Stimulated activated CD4-positive, alpha-beta T cell treated with anti-CD3 and anti-CD28 coated beads, Interleukin-1b, Interleukin-23, amount 100 ng/mL, for 24 hours (primary cell): ENCODE measurements around the gene HDAC9.

ENCODE experiments used
- DNase-seq, 4 experiments: peaks; one replicate each; pipeline ENCODE4 v3.0.0-alpha.2; 2020; ENCODE audit warnings: low read depth in 4 of 4, low spot score in 1 of 4

Gene HDAC9

DNA sequence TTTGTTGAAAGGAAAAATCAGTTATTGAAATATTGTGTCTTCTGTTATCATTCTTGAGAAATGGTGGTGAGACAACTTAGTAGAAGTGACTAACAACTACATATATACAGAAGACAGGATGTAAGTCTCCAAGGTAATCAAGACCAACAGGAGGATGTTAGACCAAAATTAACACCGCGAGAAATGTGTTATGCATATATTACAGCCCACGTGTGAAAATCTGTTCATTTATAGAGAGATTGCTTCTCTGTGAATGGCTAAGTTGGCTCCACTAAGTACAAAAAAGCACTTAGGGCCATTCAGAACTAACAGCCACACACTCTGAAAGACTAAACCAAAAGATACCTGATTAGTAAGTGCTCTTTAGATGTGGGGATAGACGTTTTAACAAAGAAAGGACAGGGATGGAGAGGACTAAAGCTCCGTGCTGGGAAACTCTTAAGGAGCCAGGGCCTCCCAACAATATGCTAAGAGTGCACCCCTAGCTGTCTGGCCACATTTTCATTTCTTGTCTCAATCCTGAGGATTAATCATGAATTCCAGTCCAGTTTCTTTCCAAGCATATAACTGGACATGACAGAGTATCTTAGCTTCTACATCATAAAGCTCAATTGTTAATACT is 26.5 kb downstream of the HDAC9 start:
- DNase-seq: no peak

DNA sequence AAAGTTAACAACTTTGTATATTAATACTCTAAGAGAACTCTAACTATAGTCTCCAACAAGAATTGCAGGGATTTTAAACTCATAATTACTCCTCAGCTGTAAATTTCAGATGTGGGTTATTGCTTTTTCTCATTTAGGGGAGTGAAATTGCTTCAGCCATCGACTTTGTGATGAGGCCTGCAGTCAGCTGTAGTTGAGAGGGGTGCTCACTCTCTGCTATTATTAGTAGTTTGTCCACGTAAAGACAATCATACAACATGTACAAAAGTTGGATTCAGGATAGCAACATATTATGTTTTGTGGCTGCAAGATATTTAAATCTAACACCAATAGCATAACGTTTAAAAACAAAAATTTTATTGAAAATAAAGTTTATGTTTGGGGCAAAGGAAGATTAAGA is 28.7 kb downstream of the HDAC9 start:
- no peak for DNase-seq

DNA sequence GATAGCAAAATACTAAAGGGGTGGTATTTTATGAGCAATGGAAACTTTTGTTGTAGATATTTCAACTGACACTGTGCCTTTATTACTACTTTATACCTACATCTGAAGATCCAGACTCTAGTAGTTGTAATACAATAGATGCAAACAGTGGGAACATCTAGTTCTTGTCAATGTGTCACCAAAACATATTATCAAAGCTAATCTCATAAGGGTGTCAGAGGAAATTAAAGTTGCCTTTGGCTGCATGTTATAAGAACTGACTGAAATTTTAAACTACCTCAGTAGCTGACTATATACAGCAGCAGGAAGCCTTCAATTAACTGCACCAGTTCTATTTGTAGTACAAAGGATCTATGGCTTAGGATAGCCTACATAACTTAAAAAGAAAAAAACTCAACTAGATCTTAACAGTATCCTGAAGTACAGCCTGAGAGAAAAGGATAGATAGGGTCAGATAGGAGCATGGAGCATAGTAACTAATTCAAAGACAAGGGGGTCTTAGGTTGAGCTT is 30.9 kb downstream of the HDAC9 start:
- DNase-seq: no peak

DNA sequence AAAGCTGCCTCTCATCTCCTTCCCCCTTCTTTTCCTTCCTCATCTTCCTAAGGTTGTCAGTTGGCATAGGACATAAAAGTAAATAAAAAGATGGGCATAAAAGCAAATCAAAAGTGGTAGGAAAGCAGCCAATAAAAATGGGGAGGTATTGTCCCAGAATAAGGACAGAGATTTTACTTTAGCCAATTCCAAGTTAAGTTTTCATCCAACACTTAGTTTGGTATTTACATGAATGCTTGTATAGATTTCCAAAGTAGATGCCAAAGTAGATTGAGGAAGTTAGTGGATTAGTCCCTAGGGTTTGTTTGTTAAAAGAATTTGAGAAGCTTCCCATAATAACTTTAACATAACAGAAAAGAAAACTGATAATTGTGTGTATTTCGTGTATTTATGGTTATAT is 33.7 kb downstream of the HDAC9 start:
- DNase-seq: no peak

DNA sequence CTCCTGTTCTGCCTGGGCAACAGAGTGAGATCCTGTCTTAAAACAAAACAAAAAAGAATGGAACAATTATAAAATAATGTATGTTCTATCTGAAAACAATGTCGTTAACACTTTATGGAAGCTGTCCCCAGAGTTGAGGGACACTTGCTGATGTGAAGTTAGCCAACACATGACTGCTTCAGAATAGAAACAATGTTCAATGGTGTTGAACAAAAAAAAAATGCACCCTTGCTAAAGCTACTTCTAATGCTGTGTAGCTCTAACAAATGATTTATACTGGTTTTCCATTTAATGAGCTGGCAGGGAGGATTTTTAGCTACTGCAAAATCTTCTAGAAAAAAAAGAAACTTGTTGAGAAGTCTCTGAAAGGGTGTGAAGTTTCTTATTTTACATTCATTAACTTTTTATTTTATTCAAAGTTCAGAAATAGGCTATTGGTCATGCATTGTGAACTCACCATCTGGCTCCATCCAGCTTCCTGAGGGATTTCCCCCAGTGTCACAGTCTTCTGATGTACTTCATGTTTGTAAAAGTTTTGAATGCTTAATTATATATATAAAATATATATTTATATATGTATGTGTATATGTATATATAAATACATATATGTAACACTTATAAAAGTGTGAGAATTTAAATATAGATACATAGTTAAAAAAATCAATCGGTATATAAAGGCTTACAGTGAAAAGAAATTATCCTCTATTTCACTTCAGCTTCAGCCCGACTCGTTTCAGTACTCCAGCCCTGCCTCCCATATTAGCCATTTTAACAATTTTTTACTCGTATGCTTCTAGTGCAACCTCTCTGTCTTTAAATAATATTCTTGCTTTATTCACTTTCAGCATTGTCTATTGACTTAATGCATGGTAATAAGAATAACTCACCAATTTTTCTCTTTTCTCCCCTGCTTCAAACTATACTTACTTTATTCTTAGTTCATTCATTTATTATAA is 35.0 kb downstream of the HDAC9 start:
- no peak for DNase-seq

DNA sequence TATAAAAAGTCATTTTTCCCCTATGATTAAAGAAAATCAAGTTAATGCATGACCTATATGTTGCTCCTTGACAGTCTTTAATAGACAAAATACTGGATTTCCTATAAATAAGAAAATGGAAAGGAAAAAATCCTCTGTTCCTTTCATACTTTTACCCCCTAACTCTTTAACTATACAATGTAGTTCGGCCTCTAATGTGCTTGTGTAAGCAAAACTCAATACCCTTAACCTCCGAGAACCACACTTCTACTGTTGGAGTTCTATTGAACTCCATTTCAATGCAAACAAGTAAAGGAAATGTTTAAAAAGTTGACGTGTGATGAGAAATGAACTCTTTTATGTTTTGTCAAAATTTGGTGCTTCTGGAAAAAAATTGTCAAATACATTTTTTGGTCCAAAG is 36.0 kb downstream of the HDAC9 start:
- DNase-seq: no peak

DNA sequence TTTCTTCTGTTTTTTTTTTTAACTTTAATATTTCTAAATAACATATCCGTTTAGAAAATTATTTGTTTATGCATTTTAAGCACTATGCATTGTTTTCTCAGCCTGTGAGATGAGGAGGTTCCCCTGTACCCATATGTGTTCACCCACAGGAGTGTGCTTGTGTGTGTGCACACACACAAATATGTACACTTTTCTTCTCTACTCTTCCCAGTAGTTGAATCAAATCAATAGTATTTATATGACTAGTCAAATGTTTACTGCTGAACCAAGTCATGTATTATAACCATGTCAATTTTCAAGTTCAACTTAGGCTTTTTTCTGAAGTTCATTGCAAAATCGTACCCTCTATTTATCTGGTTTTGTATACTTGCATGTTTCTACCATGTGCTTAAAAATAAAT is 37.3 kb downstream of the HDAC9 start:
- no peak for DNase-seq

DNA sequence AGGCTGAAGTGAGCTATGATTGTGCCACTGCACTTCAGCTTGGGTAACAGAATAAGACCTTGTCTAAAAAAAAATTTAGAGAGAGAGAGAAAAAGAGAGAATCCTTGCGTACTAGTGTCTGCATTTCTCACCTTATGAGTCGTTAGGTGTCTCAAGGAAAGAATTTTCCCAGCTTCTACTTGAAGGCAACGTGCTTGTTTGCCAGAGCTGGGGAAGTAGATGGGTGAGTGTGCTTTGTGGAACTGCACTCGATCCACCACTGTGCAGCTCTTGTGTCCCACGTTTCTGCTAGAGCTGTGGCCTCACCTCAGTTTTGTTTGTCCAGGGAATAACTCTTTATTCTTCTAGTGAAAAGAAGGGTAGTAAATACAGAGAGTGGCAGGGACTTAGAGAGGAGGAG is 38.9 kb downstream of the HDAC9 start:
- DNase-seq: no peak

DNA sequence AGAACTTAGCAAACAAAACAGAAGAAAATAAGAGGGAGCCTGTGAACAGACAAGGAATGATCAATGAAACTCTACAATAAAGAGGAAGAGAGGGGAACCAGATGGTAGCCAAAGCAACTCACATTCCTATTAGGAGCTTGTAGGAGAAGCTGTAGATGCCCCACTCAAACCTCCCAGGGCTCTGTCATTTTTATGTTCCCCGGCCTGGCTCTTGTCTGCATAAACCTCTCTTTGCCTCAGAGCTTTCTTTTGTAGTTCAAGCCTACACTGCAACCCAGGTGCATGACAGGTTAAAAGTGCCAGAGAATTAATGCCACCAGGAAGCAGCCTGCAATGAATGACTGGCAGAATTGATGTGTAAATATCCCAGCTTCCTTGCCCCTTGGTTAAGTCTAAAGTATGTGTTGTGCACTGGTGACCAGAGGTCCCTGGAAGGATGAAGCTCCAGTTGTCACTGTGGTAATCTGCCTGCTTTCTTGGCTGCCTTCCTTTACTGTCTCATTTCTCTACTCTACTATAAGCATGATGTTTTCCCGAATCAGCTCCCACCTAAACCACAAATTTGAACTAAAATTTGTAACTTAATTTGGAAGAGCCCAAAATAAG is 40.4 kb downstream of the HDAC9 start:
- no peak for DNase-seq

DNA sequence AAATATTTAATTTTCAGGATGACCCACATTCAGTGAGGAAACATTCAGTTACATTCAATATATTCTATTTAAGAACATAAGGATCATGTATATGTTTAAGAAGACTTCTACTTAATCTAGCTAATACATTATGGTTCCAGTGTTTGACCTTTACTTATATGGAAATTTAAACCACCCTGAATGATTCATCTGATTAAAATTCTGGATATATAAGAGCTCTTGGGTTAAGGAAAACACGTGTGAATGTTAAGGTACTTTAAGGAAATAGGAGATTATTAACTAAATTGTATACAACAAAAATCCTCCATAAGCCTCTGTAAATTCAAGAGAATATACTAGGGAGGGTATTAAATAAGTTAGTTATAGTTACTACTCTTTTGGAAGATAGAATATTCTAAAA is 40.9 kb downstream of the HDAC9 start:
- no peak for DNase-seq

DNA sequence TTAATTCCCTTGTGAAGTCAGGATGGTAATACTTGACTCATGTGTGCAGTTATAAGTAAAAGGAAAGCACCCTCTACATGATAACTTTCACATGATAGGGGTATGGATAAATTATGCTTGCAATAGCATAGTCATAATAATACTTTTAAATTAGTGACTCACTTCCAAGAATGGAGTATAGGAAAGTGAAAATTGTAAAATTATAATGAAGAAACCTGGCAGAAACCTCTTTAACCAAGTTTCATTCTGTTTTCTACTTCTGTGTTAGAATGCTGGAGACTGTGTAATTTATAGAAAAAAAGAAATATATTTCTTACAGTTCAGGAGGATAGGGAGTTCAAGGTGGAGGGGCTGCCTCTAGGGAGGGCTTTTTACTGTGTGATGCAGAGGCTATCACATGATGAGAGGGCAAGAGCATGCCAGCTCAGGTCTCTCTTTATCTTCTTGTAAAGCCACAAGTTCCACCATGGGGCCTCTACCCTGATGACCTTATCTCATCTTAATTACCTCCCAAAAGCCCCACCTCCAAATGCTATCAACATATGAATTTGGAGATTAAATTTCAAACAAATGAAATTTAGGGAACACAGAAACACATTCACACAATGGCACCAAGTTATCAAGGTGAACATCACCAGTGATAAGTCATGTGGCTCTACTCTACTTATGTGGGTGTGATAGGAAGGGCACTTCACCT is 43.2 kb downstream of the HDAC9 start:
- no peak for DNase-seq

DNA sequence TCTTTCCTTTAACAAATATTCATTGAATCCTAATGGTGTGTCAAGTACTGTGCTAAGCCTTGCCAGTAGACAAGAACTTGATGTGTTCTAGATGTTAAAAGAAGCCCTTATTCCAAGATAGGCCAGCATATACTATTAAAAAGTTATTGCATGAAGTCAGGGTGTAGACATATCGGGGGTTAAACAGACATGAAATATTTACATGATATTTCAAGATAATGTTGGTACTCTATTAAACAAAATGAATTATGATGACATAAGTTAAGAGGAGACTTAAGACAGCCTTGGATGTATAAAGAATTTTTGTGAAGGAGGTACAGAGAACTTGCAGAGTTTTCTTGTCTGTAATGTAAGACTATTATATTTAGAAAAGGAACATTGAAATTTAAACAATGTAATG is 44.8 kb downstream of the HDAC9 start:
- DNase-seq: no peak

DNA sequence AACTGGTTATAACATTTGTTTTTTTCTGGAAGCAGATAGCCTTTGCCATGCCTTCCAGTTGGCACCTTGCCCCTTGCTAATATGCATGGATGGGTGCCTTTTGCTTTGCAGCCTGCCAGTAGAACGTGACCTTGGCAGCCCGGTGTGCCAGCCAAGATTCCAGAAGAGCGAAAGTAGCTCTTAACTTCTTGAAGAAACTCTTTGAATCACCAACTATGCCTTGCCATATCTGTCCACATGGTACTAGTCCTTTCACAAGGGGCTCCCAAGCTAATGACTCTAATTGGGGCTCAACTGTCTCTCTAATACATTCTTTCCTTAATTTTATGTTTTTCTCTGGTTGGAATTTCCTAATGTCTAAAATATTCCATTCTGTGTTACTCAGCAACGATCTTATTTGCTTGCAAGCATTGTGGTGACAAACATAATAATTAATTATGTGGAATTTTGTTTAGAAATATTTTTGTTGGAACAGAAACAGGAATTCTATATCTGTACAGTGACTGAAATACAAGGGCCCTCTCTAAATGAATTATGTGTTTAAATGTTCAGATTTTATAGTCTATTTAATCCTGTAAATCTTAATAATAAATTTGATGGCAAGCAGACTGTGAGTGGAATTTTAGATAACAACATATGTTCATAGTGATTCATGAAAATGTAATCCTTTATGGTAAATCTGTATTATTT is 45.8 kb downstream of the HDAC9 start:
- DNase-seq: no peak

DNA sequence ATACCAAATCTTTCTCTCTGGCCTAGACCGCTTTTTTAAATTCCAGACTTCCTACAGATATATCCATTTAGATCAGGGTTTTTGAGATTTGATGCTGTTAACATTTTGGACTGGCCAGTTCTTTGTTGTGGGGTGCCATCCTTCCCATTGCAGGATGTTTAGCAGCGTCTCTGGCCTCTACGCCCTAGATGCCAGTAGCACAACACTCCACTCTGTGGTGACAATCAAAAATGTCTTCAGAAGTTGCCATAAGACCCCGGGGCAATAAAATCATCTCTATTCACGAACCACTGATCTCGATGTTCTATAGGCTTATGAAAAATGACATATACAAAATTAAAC is 46.3 kb downstream of the HDAC9 start:
- no peak for DNase-seq

DNA sequence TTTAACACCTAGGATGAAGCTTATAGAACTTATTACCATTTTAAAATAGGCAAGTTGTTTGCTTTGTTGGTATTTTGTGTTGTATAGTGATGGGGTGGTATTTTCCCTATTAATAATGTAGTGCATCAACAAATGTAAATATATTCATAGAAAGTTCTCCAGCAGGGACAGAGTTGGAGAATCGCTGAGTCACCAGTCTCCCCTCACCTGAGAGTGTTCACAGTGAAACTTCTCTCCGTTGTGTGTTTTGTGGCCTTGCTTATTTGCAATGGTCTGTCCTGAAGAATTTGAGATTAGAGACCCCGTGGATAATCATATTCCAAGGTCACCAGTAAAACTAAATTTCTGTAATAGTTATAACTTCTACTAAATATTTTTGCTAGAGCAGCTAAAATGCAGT is 51.0 kb downstream of the HDAC9 start:
- DNase-seq: no peak

DNA sequence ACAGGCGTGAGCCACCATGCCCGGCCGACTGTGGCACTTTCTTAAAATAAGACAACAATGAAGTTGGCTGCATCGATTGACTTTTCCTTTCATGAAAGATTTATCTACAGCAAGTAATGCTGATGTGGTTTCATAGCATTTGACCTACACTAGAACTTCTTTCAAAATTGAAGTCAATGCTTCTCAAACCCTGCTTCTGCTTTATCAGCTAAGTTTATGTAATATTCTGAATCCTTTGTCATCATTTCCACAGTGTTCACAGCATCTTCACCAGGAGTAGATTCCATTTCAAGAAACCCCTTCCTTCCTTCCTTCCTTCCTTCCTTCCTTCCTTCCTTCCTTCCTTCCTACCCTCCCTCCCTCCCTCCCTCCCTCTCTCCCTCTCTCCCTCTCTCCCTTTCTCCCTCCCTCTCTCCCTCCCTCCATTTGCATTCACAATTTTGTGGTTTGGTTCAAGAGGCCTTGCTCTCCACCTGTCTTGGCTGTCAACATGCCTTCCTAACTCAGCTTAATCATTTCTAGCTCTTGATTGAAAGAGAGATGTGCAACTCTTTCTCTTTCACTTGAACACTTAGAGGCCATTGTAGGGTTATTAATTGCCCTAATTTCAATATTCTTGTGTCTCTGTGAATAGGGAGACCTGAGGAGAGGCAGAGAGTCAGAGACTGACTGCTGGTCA is 52.1 kb downstream of the HDAC9 start:
- no peak for DNase-seq

DNA sequence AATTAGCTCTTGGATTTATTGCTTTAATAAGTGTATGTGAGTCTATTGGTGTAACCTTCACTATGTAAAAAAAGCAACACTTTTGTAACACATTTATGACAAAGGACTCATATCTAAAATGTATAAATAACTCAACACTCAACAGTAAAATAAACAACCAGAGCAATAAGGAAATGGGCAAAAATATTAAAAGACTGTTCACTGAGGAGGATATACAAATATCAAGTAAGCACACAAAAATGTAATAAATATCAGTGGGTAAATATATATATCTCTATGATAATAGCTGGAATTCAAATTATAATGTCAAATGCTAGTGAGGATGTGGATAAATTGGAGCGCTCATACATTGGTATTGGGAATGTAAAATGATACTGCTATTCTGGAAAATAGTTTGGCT is 53.0 kb downstream of the HDAC9 start:
- DNase-seq: no peak

DNA sequence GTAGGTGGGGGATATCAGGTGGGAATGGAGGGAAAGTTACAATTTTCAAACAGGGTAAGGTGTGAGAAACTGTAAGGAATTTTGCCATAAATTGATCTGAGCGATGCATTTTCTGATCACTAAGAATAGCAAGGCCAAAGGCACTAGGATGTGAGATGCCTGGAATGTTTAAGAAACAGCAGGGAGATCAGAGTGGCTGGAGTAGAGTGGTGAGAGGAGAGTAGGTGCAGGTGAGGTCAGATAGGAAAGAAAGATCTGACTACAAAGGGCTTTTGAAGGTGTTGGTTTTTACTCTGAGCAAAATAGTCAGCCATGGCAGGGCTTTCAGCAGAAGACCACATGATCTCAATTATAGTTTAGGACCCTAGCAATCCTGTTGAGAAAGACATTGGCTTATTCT is 55.0 kb downstream of the HDAC9 start:
- no peak for DNase-seq

DNA sequence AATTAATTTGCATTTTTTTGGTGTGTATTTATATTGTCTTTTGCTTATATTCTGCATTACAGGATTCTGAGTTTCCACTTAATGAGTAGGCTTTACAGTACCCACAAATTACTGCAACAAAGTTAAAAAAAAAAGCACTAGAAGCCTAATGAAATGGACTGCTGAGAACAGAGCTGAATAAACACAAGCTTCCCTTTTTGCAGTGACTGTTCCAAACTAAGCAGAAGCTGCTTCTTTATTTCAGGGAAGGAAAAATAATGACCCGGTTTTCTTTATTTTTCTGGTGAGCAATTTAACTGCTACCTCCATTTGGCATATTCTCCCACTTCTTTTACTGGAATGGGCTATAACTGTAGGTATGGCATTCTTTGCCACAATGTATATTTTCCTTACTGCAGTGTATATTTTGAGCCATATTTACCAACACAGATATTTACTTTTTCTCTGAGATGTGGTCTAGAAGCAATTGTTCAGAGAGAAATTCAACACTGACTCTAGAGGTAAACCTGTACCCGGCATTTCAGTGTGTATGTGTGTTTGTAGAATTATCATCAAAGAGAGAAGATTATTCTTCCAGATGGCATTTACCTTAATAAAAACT is 56.9 kb downstream of the HDAC9 start:
- no peak for DNase-seq

DNA sequence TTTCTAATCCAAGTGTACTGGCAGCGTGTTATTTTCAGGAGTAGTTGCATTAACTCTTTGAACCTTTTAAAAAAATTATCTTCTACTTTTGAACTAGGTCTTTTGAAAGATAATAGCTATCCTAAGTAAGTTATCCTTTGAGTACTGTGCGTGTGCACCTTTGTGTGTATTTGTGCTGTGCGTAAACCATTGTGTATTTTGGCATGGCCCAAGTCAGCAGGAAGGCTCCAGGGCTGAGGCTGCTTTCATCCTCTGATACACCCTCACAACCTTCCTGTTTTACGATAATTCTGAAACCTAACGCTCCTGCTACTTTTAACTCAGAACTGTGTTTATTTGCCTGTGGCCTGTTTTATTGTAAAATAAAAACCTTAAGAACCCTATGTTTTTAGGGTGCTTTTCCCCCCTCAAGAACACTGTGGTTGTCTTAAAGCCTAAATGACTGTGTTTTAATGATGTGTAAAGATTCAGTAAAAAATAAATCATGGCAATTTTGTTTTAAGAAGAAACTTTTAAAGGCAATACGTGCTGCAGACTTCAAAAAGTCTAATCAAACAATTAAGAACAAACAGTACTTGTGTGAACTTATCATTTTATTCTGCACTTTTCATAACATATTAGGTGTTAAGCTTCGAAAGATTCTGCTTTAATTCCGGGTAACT is 57.5 kb downstream of the HDAC9 start:
- DNase-seq: no peak
